Measurements from ENCODE around the gene ZNF804B. TPM values are rescaled to one million over a fixed set of nuclear protein-coding genes. Genes with fewer than 3 reads are reported as not detected.
A peak's percentile ranks its signal among the peaks of the same experiment; 100 is the strongest.

Gene ZNF804B
- total RNA-seq, 1 experiment from 2014 or later: not detected

DNA sequence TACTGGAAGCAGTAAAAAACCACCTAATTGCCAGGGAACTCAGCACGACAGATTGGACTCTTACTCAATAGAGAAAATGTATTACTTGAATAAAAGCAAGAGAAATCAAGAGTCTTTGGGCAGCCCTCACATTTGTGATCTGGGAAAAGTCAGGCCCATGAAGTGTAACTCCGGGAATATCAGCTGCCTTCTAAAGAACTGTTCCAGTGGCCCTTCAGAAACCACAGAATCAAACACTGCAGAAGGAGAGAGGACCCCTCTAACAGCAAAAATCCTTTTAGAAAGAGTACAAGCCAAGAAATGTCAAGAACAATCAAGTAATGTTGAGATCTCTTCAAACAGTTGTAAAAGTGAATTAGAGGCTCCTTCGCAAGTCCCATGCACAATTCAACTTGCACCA lies 576.0 kb downstream of the ZNF804B start:
- Histone ChIP-seq H3K4ac (ENCODE audit: low read depth, low read length) (no peak overlapping the region), H2BK20ac (ENCODE audit: low read depth, low read length, poor library complexity, severe bottlenecking) (no peak overlapping the region), H3K27ac (ENCODE audit: insufficient read length, low read depth, low read length) (no peak overlapping the region), H3K14ac (ENCODE audit: insufficient read depth, low read length) (no peak overlapping the region), H4K5ac (ENCODE audit: insufficient read length, low read depth, low read length) (no peak overlapping the region), H4K91ac (ENCODE audit: insufficient read length, low read depth, low read length) (no peak overlapping the region), H3K23me2 (ENCODE audit: insufficient read length, low read depth, low read length, poor library complexity, severe bottlenecking) (no peaks in the 10 kb centered on the region), H3K27me3 (ENCODE audit: insufficient read depth, low read length) (no peaks in the 10 kb centered on the region), H3K18ac (ENCODE audit: insufficient read length, low read depth, low read length) (no peak overlapping the region), H2BK15ac (ENCODE audit: low read depth, low read length) (no peak overlapping the region), H3K9ac (ENCODE audit: extremely low read depth, insufficient read length, low read length) (no peak overlapping the region), H3K9me3 (ENCODE audit: control insufficient read depth, low read depth, low read length) (no peaks in the 10 kb centered on the region), H2BK120ac (ENCODE audit: low read depth, low read length, poor library complexity, severe bottlenecking) (no peak overlapping the region), H2AK5ac (ENCODE audit: insufficient read length, low read length) (no peak overlapping the region), H3K4me2 (ENCODE audit: insufficient read depth, insufficient read length, low read length) (no peak overlapping the region), H3K79me1 (ENCODE audit: insufficient read depth, low read depth, low read length, poor library complexity, severe bottlenecking) (no peaks in the 10 kb centered on the region), H2BK12ac (ENCODE audit: insufficient read length, low read depth, low read length) (no peak overlapping the region), H3K23ac (ENCODE audit: insufficient read length, low read depth, low read length) (no peak overlapping the region), H3K4me1 (ENCODE audit: insufficient read depth, low read length) (peaks cover 2% of the 10 kb centered on the region; the same call in 1 of the 2 replicates), H4K20me1 (ENCODE audit: control insufficient read depth, insufficient read depth, insufficient read length) (no peaks in the 10 kb centered on the region), H4K8ac (replicated peaks; ENCODE audit: insufficient read length, low read depth, low read length) (no peak overlapping the region), H3K79me2 (ENCODE audit: insufficient read depth, low read length) (no peaks in the 10 kb centered on the region), H2BK5ac (ENCODE audit: insufficient read length, low read length) (no peak overlapping the region), H3K56ac (ENCODE audit: insufficient read length, low read depth, low read length) (no peak overlapping the region), H2AFZ (ENCODE audit: low read length) (no peak overlapping the region), H3T11ph (ENCODE audit: low read length) (no peak overlapping the region)
- H3K9me3 Mint-ChIP-seq: no peaks in the 10 kb centered on the region
- no CpG with 5 or more reads among the region's 3 CpGs for WGBS (ENCODE audit: extremely low coverage, insufficient read length, low lambda C conversion rate)
- H3K4me1 Mint-ChIP-seq: peaks cover 10 to 14% of the 10 kb centered on the region in 2 experiments
- H3K4me3 Mint-ChIP-seq: no peak overlapping the region
- H3K27ac Mint-ChIP-seq: peak overlapping the region in 1 of 3 experiments; percentile 3; a peak in 1 of 7 replicates
- H3K27me3 Mint-ChIP-seq (ENCODE audit: low read depth): no peaks in the 10 kb centered on the region
- no peak for DNase-seq
- no peaks in the 10 kb centered on the region for H3K36me3 Mint-ChIP-seq (ENCODE audit: insufficient read depth in 1 of 3, low read depth in 3 of 3)
- TF ChIP-seq, protein P1, sequence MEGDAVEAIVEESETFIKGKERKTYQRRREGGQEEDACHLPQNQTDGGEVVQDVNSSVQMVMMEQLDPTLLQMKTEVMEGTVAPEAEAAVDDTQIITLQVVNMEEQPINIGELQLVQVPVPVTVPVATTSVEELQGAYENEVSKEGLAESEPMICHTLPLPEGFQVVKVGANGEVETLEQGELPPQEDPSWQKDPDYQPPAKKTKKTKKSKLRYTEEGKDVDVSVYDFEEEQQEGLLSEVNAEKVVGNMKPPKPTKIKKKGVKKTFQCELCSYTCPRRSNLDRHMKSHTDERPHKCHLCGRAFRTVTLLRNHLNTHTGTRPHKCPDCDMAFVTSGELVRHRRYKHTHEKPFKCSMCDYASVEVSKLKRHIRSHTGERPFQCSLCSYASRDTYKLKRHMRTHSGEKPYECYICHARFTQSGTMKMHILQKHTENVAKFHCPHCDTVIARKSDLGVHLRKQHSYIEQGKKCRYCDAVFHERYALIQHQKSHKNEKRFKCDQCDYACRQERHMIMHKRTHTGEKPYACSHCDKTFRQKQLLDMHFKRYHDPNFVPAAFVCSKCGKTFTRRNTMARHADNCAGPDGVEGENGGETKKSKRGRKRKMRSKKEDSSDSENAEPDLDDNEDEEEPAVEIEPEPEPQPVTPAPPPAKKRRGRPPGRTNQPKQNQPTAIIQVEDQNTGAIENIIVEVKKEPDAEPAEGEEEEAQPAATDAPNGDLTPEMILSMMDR (conservative IDR thresholded peaks at IDR 0.05): no peak

Measured in H9 (cell line).